ENCODE measurements around the gene MS4A8. TPM values are rescaled to one million over a fixed set of nuclear protein-coding genes. Genes with fewer than 3 reads are reported as not detected.

MS4A8 gene
- polyA plus RNA-seq, 1 experiment, result not detected

GRCh38 chr11:60747359-60747873 is 48.0 kb downstream of the MS4A8 start:
- no peak for TF ChIP-seq CTCF (IDR thresholded peaks at IDR 0.05; ENCODE audit: low read depth, low read length)
- H3K4me3 ChIP-seq (ENCODE audit: low read depth, low read length), result no peak overlapping the region
- ChIA-PET CTCF (no interaction called here), POLR2A (no interaction called here)
- H3K9me3 ChIP-seq (ENCODE audit: control insufficient read depth, insufficient read depth, low read length), result peaks cover 9% of the 10 kb centered on the region
- no peak overlapping the region for H3K27ac ChIP-seq (ENCODE audit: low read depth, low read length)
- no peak for DNase-seq (ENCODE audit: low read depth, low spot score)
- H3K27me3 ChIP-seq (ENCODE audit: control insufficient read depth, insufficient read depth, low read length), result no peaks in the 10 kb centered on the region

- no peak overlapping the region for H3K4me3 ChIP-seq (ENCODE audit: low read depth, low read length)
- ChIA-PET CTCF (no interaction called here), POLR2A (no interaction called here)
- H3K27me3 ChIP-seq (ENCODE audit: control insufficient read depth, insufficient read depth, low read length), result no peaks in the 10 kb centered on the region
- no peak overlapping the region for H3K27ac ChIP-seq (ENCODE audit: low read depth, low read length)
- peaks cover 9% of the 10 kb centered on the region for H3K9me3 ChIP-seq (ENCODE audit: control insufficient read depth, insufficient read depth, low read length)
- TF ChIP-seq CTCF (IDR thresholded peaks at IDR 0.05; ENCODE audit: low read depth, low read length), result no peak
- no peak for DNase-seq (ENCODE audit: low read depth, low spot score)
Observed at GRCh38 chr11:60748225-60748624, 48.8 kb downstream of the MS4A8 start.

GRCh38 chr11:60748821-60749220 is 49.4 kb downstream of the MS4A8 start:
- no peaks in the 10 kb centered on the region for H3K27me3 ChIP-seq (ENCODE audit: control insufficient read depth, insufficient read depth, low read length)
- no peak overlapping the region for H3K27ac ChIP-seq (ENCODE audit: low read depth, low read length)
- TF ChIP-seq CTCF (IDR thresholded peaks at IDR 0.05; ENCODE audit: low read depth, low read length), result no peak
- no peak overlapping the region for H3K4me3 ChIP-seq (ENCODE audit: low read depth, low read length)
- CTCF ChIA-PET, result no interaction called here
- POLR2A ChIA-PET, result no interaction called here
- no peak for DNase-seq (ENCODE audit: low read depth, low spot score)
- H3K9me3 ChIP-seq (ENCODE audit: control insufficient read depth, insufficient read depth, low read length), result peaks cover 9% of the 10 kb centered on the region

GRCh38 chr11:60750911-60751310 is 51.5 kb downstream of the MS4A8 start:
- DNase-seq (ENCODE audit: low read depth, low spot score), result no peak
- CTCF ChIA-PET, result no interaction called here
- Histone ChIP-seq H3K4me3 (ENCODE audit: low read depth, low read length) (no peak overlapping the region), H3K27ac (ENCODE audit: low read depth, low read length) (no peak overlapping the region), H3K9me3 (ENCODE audit: control insufficient read depth, insufficient read depth, low read length) (peaks cover 9% of the 10 kb centered on the region), H3K27me3 (ENCODE audit: control insufficient read depth, insufficient read depth, low read length) (no peaks in the 10 kb centered on the region)
- POLR2A ChIA-PET, result no interaction called here
- no peak for TF ChIP-seq CTCF (IDR thresholded peaks at IDR 0.05; ENCODE audit: low read depth, low read length)

- Histone ChIP-seq H3K4me3 (ENCODE audit: low read depth, low read length) (no peak overlapping the region), H3K27me3 (ENCODE audit: control insufficient read depth, insufficient read depth, low read length) (no peaks in the 10 kb centered on the region), H3K9me3 (ENCODE audit: control insufficient read depth, insufficient read depth, low read length) (peaks cover 2% of the 10 kb centered on the region; the same call in 1 of the 2 replicates), H3K27ac (ENCODE audit: low read depth, low read length) (no peak overlapping the region)
- TF ChIP-seq CTCF (IDR thresholded peaks at IDR 0.05; ENCODE audit: low read depth, low read length), result no peak
- ChIA-PET POLR2A (no interaction called here), CTCF (interaction anchor here (1.2 kb wide), 1 partner anchor 10 kb away, joined by 4 read pairs; no protein-coding TSS in a partner anchor)
- DNase-seq (ENCODE audit: low read depth, low spot score), result no peak
Observed at GRCh38 chr11:60753309-60753708, 53.9 kb downstream of the MS4A8 start.

Data from AG04450 (cell line).